ENCODE measurements around the gene TMED10.

Gene TMED10

GRCh38 chr14:75084513-75084912 lies 91.9 kb downstream of the TMED10 start:
- no peak for DNase-seq (ENCODE audit: low spot score in 2 of 2)
- Mint-ChIP-seq H3K9me3 (no peaks in the 10 kb centered on the region), H3K27me3 (no peaks in the 10 kb centered on the region), H3K36me3 (ENCODE audit: insufficient read depth) (peaks cover 56% of the 10 kb centered on the region), H3K27ac (ENCODE audit: low read depth) (no peak overlapping the region), H3K4me1 (no peaks in the 10 kb centered on the region), H3K4me3 (no peak overlapping the region)
- no peak for ATAC-seq (replicated peaks; ENCODE audit: extremely low read depth, poor library complexity, severe bottlenecking)

DNA sequence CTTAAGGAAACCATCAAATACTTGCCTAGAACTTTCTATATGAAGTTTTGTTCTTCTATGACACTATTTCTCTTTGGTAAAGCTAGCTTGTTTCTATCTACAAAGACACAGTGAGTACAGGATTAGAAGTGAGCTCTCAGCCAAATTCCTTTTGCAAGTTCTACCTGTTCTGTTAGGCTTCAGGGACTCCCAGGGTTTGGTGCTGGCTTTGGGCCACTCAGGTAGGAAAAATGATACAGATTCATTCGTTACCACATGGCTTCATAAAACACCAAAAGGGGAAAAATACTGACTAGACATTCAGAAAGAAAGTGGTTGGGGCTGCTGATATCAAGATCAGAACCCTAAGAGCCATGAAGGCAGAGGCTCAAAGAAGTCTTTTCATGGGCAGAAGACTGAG lies 93.1 kb downstream of the TMED10 start:
- no peaks in the 10 kb centered on the region for H3K4me1 Mint-ChIP-seq
- no peak for ATAC-seq (replicated peaks; ENCODE audit: extremely low read depth, poor library complexity, severe bottlenecking)
- no peaks in the 10 kb centered on the region for H3K9me3 Mint-ChIP-seq
- no peak overlapping the region for H3K27ac Mint-ChIP-seq (ENCODE audit: low read depth)
- H3K27me3 Mint-ChIP-seq = no peaks in the 10 kb centered on the region
- DNase-seq (ENCODE audit: low spot score in 2 of 2) = no peak
- no peak overlapping the region for H3K4me3 Mint-ChIP-seq
- peaks cover 52% of the 10 kb centered on the region for H3K36me3 Mint-ChIP-seq (ENCODE audit: insufficient read depth)

DNA sequence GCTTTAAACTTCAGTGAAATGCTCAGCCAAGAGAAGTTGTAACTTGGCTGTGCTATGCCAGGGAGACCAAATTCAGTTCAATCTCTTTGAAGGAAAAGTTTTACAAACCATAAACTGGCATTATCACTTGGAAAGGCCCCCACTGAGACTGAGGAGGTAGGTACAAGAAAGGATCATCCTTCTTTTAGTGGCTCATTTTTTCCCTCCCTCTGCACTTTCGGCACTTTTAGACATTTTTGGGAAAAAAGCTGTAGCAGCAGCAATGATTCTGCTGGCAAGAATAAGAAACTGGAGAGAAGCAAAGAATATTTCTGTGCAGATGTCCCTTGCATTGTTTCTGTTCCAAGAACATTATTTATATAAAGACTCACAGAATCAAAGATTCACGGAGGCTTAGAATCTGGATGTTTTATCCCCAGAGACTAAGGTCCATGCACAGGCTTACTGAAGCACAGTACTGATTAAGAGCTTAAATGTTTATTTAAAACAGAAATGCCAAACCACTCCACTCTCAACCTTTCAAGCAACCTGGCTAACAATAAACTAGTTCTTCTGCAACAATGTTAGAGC lies 94.7 kb downstream of the TMED10 start:
- H3K27me3 Mint-ChIP-seq = no peaks in the 10 kb centered on the region
- peaks cover 39% of the 10 kb centered on the region for H3K36me3 Mint-ChIP-seq (ENCODE audit: insufficient read depth)
- no peak overlapping the region for H3K4me3 Mint-ChIP-seq
- H3K9me3 Mint-ChIP-seq = no peaks in the 10 kb centered on the region
- DNase-seq (ENCODE audit: low spot score in 2 of 2) (no peak), ATAC-seq (replicated peaks; ENCODE audit: extremely low read depth, poor library complexity, severe bottlenecking) (no peak)
- no peaks in the 10 kb centered on the region for H3K4me1 Mint-ChIP-seq
- H3K27ac Mint-ChIP-seq (ENCODE audit: low read depth) = no peak overlapping the region

All from central memory CD8-positive, alpha-beta T cell (primary cell).